Breast epithelium (tissue), 4 donors: ENCODE results near the gene PLXNA3. TPM values are rescaled to one million over a fixed set of nuclear protein-coding genes. Genes with fewer than 3 reads are reported as not detected.

Source experiments
- DNase-seq, 2 donors: peaks; one replicate each; pipeline ENCODE4 v3.0.0-alpha.2; 2019; ENCODE audit warnings: low spot score in 2 of 2
- H3K27ac ChIP-seq, 2 donors: fragments of 200-600 bp; sonication (generic) in 1 of 2; one replicate each; pipeline ENCODE4 v1.5.1; 2016 to 2019; ENCODE audit warnings: mild to moderate bottlenecking in 1 of 2
- H3K27me3 ChIP-seq, 2 donors: fragments of 200-600 bp; sonication (generic) in 1 of 2; one replicate each; pipeline versions ENCODE4 v1.5.1 to v1.6.0; 2017 to 2019; ENCODE audit warnings: control low read depth in 1 of 2, mild to moderate bottlenecking in 1 of 2
- H3K36me3 ChIP-seq: fragments of 200-600 bp; one replicate; pipeline ENCODE4 v1.5.1; 2019
- H3K4me1 ChIP-seq, 2 donors: fragments of 200-600 bp; sonication (generic); one replicate each; pipeline ENCODE4 v1.5.1; 2016 to 2019; ENCODE audit warnings: control low read depth in 1 of 2
- H3K4me3 ChIP-seq, 3 donors: fragments of 200-600 bp; sonication (generic); 1 replicate in 2 of 3; 2 replicates in 1 of 3; pipeline ENCODE4 v1.5.1; 2016 to 2019; ENCODE audit warnings: mild to moderate bottlenecking in 3 of 3, moderate library complexity in 2 of 3
- H3K9me3 ChIP-seq, 2 donors: fragments of 200-600 bp; sonication (generic) in 1 of 2; one replicate each; pipeline ENCODE4 v1.5.1; 2016 to 2019; ENCODE audit warnings: control low read depth in 1 of 2
- POLR2A ChIP-seq: fragments of 450-650 bp; IDR thresholded peaks from one replicate; pipeline ENCODE4 v1.6.1; 2016; ENCODE audit warnings: antibody characterized with exemption, mild to moderate bottlenecking, moderate library complexity
- POLR2AphosphoS5 ChIP-seq, 3 donors: sonication (generic); formaldehyde crosslinking; IDR thresholded peaks; one replicate each; pipeline ENCODE4 v1.6.1; 2017; ENCODE audit warnings: antibody characterized with exemption in 3 of 3
- intact Hi-C: fragments of 100-400 bp; cut with DNase I; formaldehyde crosslinking; loops from one replicate; pipeline ENCODE4 v1.15.1; 2023; ENCODE audit warnings: low total_unique reads
- total RNA-seq, 3 donors: library from RNA; depleted of rRNA; stranded (reverse); fragments of >200 nt; gene quantifications; one replicate each; pipeline ENCODE4 v1.1.0, GENCODE V29; 2016
- TF ChIP-seq, protein P1 (sequence below), 3 donors: fragments of 450-650 bp; IDR thresholded peaks; one replicate each; pipeline ENCODE4 v1.5.1; 2016 to 2017; ENCODE audit warnings: antibody characterized with exemption in 3 of 3, mild to moderate bottlenecking in 3 of 3, moderate library complexity in 3 of 3

The PLXNA3 gene
- total RNA-seq, 3 donors from 2014 or later = 6.1 to 10.8 (median 10.1) TPM

GRCh38 chrX:154445776-154446175 is 12.3 kb upstream of the PLXNA3 start:
- H3K4me1 ChIP-seq = no peaks in the 10 kb centered on the region
- H3K36me3 ChIP-seq = no peaks in the 10 kb centered on the region
- no peaks in the 10 kb centered on the region for H3K9me3 ChIP-seq
- intact Hi-C loops = loop anchor here (5.0 kb wide), 1 partner anchor 833 kb away; no protein-coding TSS in a partner anchor
- H3K4me3 ChIP-seq = no peak overlapping the region
- TF ChIP-seq, protein P1, sequence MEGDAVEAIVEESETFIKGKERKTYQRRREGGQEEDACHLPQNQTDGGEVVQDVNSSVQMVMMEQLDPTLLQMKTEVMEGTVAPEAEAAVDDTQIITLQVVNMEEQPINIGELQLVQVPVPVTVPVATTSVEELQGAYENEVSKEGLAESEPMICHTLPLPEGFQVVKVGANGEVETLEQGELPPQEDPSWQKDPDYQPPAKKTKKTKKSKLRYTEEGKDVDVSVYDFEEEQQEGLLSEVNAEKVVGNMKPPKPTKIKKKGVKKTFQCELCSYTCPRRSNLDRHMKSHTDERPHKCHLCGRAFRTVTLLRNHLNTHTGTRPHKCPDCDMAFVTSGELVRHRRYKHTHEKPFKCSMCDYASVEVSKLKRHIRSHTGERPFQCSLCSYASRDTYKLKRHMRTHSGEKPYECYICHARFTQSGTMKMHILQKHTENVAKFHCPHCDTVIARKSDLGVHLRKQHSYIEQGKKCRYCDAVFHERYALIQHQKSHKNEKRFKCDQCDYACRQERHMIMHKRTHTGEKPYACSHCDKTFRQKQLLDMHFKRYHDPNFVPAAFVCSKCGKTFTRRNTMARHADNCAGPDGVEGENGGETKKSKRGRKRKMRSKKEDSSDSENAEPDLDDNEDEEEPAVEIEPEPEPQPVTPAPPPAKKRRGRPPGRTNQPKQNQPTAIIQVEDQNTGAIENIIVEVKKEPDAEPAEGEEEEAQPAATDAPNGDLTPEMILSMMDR (IDR thresholded peaks at IDR 0.05) = no peak
- TF ChIP-seq POLR2A (no peak), POLR2AphosphoS5 (IDR thresholded peaks at IDR 0.05) (no peak)
- peaks cover 0 to 57% of the 10 kb centered on the region in 2 donors for H3K27me3 ChIP-seq
- no peak for DNase-seq
- H3K27ac ChIP-seq = no peak overlapping the region

GRCh38 chrX:154446430-154446829 is 11.7 kb upstream of the PLXNA3 start:
- TF ChIP-seq, protein P1 (IDR thresholded peaks at IDR 0.05) = no peak
- TF ChIP-seq POLR2A (no peak), POLR2AphosphoS5 (IDR thresholded peaks at IDR 0.05) (no peak)
- Histone ChIP-seq H3K27ac (no peak overlapping the region), H3K4me3 (no peak overlapping the region), H3K9me3 (no peaks in the 10 kb centered on the region), H3K27me3 (peaks cover 0 to 54% of the 10 kb centered on the region in 2 donors), H3K4me1 (no peaks in the 10 kb centered on the region), H3K36me3 (no peaks in the 10 kb centered on the region)
- DNase-seq = no peak
- intact Hi-C loops = loop anchor here (5.0 kb wide), 1 partner anchor 834 kb away; no protein-coding TSS in a partner anchor

DNA sequence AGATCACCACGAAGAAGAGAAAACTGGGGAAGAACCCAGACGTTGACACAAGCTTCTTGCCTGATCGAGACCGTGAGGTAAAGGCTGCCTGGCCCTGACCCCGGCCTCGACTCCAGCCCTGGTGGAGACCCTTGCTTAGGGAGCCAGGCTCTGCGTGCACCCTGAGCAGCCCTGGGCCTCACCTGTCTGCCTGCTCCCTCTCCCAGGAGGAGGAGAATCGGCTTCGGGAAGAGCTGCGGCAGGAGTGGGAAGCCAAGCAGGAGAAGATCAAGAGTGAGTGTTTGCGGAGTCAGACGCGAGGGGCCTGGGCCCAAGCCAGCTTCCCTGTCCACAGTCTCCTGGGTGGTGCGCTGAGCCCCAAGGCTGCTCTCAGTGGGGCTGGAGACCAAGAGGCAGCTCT is 9.6 kb upstream of the PLXNA3 start:
- Histone ChIP-seq H3K27me3 (peaks cover 0 to 47% of the 10 kb centered on the region in 2 donors), H3K4me1 (no peaks in the 10 kb centered on the region), H3K4me3 (no peak overlapping the region), H3K9me3 (no peaks in the 10 kb centered on the region), H3K36me3 (no peaks in the 10 kb centered on the region), H3K27ac (no peak overlapping the region)
- TF ChIP-seq, protein P1 (IDR thresholded peaks at IDR 0.05) = no peak
- intact Hi-C loops = loop anchor here (5.0 kb wide), 1 partner anchor 836 kb away; no protein-coding TSS in a partner anchor
- no peak for DNase-seq

DNA sequence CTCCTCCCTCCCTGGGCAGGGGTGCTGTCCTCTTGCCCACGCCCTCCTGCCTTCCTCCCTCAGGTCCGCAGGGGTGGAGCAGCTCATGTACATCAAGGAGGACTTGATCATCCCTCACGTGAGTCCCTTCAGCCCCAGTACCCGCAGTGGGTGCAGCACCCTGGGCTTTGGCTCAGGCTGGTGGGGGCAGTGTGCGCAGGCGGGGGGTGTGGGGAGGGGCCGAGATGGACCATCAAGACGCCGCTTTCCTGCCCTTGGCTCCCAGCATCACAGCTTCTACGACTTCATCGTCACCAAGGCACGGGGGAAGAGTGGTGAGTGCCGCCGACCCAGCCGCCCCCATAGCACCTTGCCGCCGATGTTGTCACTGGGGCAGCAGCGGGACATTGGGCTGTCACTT is 8.5 kb upstream of the PLXNA3 start:
- DNase-seq = no peak
- Histone ChIP-seq H3K27ac (no peak overlapping the region), H3K9me3 (no peaks in the 10 kb centered on the region), H3K27me3 (peaks cover 0 to 44% of the 10 kb centered on the region in 2 donors), H3K4me3 (no peak overlapping the region), H3K4me1 (no peaks in the 10 kb centered on the region), H3K36me3 (no peaks in the 10 kb centered on the region)
- intact Hi-C loops = loop anchor here (5.0 kb wide), 1 partner anchor 837 kb away; no protein-coding TSS in a partner anchor
- TF ChIP-seq, protein P1 (IDR thresholded peaks at IDR 0.05) = no peak
- TF ChIP-seq POLR2AphosphoS5 (IDR thresholded peaks at IDR 0.05) = no peak
- TF ChIP-seq POLR2A = no peak

GRCh38 chrX:154450312-154450711 is 7.8 kb upstream of the PLXNA3 start:
- no peak for DNase-seq
- Histone ChIP-seq H3K4me1 (no peaks in the 10 kb centered on the region), H3K4me3 (no peak overlapping the region), H3K9me3 (no peaks in the 10 kb centered on the region), H3K27me3 (peaks cover 0 to 37% of the 10 kb centered on the region in 2 donors), H3K36me3 (no peaks in the 10 kb centered on the region), H3K27ac (no peak overlapping the region)
- intact Hi-C loops = no loop called here
- TF ChIP-seq POLR2A = no peak
- TF ChIP-seq POLR2AphosphoS5 (IDR thresholded peaks at IDR 0.05) = no peak
- TF ChIP-seq, protein P1 (IDR thresholded peaks at IDR 0.05) = no peak
